GM12878 (cell line): ENCODE data around the gene MYRFL. TPM values are rescaled to one million over a fixed set of nuclear protein-coding genes. Genes with fewer than 3 reads are reported as not detected.

Experiments used
- ATAC-seq: fragments of 200-7000 bp; cut with Tn5 transposase; 3 replicates; pipeline ENCODE4 v1.9.1; 2020; ENCODE audit warnings: mild to moderate bottlenecking, moderate library complexity
- BruUV-seq: library from RNA; stranded (reverse); fragments of 400-500 nt; replicated peaks from 2 replicates; lab custom pipeline; 2021; lab: Mats Ljungman, UMichigan
- CTCF ChIA-PET: fragments of 300-600 bp; sonication (Branson Sonifier 250); formaldehyde crosslinking; extraction: SDS; loops from one replicate; lab custom pipeline; 2021; ENCODE audit warnings: inconsistent platforms; lab: Yijun Ruan, JAX
- POLR2A ChIA-PET: fragments of 350-600 bp; formaldehyde crosslinking; extraction: SDS; loops from one replicate; lab custom pipeline; 2021; ENCODE audit warnings: inconsistent platforms; lab: Charles Lee
- RAD21 ChIA-PET: fragments of 300-600 bp; sonication (Branson Sonifier 250); formaldehyde crosslinking; loops from one replicate; lab custom pipeline; 2023; ENCODE audit warnings: antibody characterized with exemption; ENCODE audit not compliant: unreplicated experiment; lab: Charles Lee
- SMC1A ChIA-PET: fragments of 300-600 bp; sonication (Branson Sonifier 250); formaldehyde crosslinking; loops from one replicate; lab custom pipeline; 2023; ENCODE audit not compliant: unreplicated experiment, uncharacterized antibody; lab: Charles Lee
- DNase-seq: peaks from one replicate; pipeline ENCODE4 v3.0.0-alpha.2; 2011; ENCODE audit warnings: low read depth, low spot score
- FAIRE-seq: peaks from 3 replicates; lab custom pipeline; 2011; peaks lifted over from hg19 to GRCh38; lab: Jason Lieb, UNC
- H2AFZ ChIP-seq: 2 replicates; pipeline ENCODE4 v1.6.0; 2011; ENCODE audit warnings: low read depth, low read length, control low read depth; ENCODE audit not compliant: control insufficient read depth
- H3K27ac ChIP-seq: 2 replicates; pipeline ENCODE4 v1.5.1; 2011; ENCODE audit warnings: control low read depth; ENCODE audit not compliant: control insufficient read depth, insufficient read depth
- H3K27me3 ChIP-seq, 2 experiments: replicated peaks in 1 of 2; 2 replicates each; pipeline versions ENCODE4 v1.6.0 to v1.6.1; 2011; ENCODE audit warnings: low read length in 1 of 2; ENCODE audit not compliant: control insufficient read depth in 2 of 2, insufficient read depth in 2 of 2
- H3K36me3 ChIP-seq, 2 experiments: 2 replicates each; pipeline ENCODE4 v1.5.1; 2011; ENCODE audit warnings: low read length in 1 of 2; ENCODE audit not compliant: control insufficient read depth in 2 of 2, insufficient read depth in 2 of 2
- H3K4me1 ChIP-seq: 2 replicates; pipeline ENCODE4 v1.6.1; 2011; ENCODE audit warnings: mild to moderate bottlenecking, low read length, moderate library complexity, mixed read lengths; ENCODE audit not compliant: control insufficient read depth, insufficient read depth
- H3K4me2 ChIP-seq: 2 replicates; pipeline ENCODE4 v1.6.0; 2011; ENCODE audit warnings: control low read depth; ENCODE audit not compliant: control insufficient read depth, insufficient read depth
- H3K4me3 ChIP-seq: fragments of 200-600 bp; sonication (generic); 2 replicates; pipeline ENCODE4 v1.5.1; 2016
- H3K79me2 ChIP-seq: 2 replicates; pipeline ENCODE4 v1.6.0; 2011; ENCODE audit warnings: low read length; ENCODE audit not compliant: control insufficient read depth, insufficient read depth
- H3K9ac ChIP-seq: 2 replicates; pipeline ENCODE4 v1.8.0; 2011; ENCODE audit warnings: low read length, control low read depth, mixed read lengths; ENCODE audit not compliant: control insufficient read depth, insufficient read depth
- H3K9me3 ChIP-seq: replicated peaks from 3 replicates; pipeline ENCODE4 v1.5.1; 2011; ENCODE audit warnings: mild to moderate bottlenecking, low read length; ENCODE audit not compliant: control insufficient read depth, insufficient read depth
- H4K20me1 ChIP-seq: 2 replicates; pipeline ENCODE4 v1.6.0; 2011; ENCODE audit not compliant: control insufficient read depth, insufficient read depth
- ATF7 ChIP-seq: fragments of 450-650 bp; IDR thresholded peaks from 2 replicates; pipeline ENCODE4 v1.6.1; 2016; ENCODE audit warnings: low read depth, mild to moderate bottlenecking
- E4F1 ChIP-seq: fragments of 450-650 bp; IDR thresholded peaks from 2 replicates; pipeline ENCODE4 v1.6.1; 2018; ENCODE audit warnings: borderline replicate concordance, mild to moderate bottlenecking; ENCODE audit not compliant: partially characterized antibody
- KAT2A ChIP-seq: conservative IDR thresholded peaks from 2 replicates; pipeline ENCODE4 v1.6.1; 2011; ENCODE audit warnings: low read depth, low read length; ENCODE audit not compliant: control insufficient read depth
- KLF5 ChIP-seq: fragments of 450-650 bp; IDR thresholded peaks from 2 replicates; pipeline ENCODE4 v1.6.1; 2014; ENCODE audit warnings: mild to moderate bottlenecking; ENCODE audit not compliant: partially characterized antibody
- NKRF ChIP-seq: fragments of 450-650 bp; conservative IDR thresholded peaks from 2 replicates; pipeline ENCODE4 v1.6.1; 2017; ENCODE audit warnings: mild to moderate bottlenecking, moderate library complexity
- NR2F1 ChIP-seq: fragments of 450-650 bp; conservative IDR thresholded peaks from 2 replicates; pipeline ENCODE4 v1.6.1; 2017; ENCODE audit warnings: mild to moderate bottlenecking
- PBX3 ChIP-seq: IDR thresholded peaks from 2 replicates; pipeline ENCODE4 v1.6.1; 2011; ENCODE audit warnings: mild to moderate bottlenecking, low read depth, low read length, moderate library complexity; ENCODE audit not compliant: insufficient replicate concordance
- SIX5 ChIP-seq: IDR thresholded peaks from 2 replicates; pipeline ENCODE4 v1.6.1; 2011; ENCODE audit warnings: mild to moderate bottlenecking, low read depth, low read length, moderate library complexity; ENCODE audit not compliant: severe bottlenecking
- WRNIP1 ChIP-seq: IDR thresholded peaks from 2 replicates; pipeline ENCODE4 v1.6.1; 2011; ENCODE audit warnings: low read depth, low read length, improper control_type of control experiment, borderline replicate concordance
- ZBTB4 ChIP-seq: fragments of 450-650 bp; formaldehyde crosslinking; IDR thresholded peaks from 2 replicates; pipeline ENCODE4 v1.4.0; 2022; ENCODE audit warnings: mild to moderate bottlenecking, moderate library complexity
- ZNF207 ChIP-seq: fragments of 450-650 bp; IDR thresholded peaks from 2 replicates; pipeline ENCODE4 v1.6.1; 2014; ENCODE audit warnings: antibody characterized with exemption, mild to moderate bottlenecking, borderline replicate concordance
- ZNF24 ChIP-seq: fragments of 450-650 bp; IDR thresholded peaks from 2 replicates; pipeline ENCODE4 v1.6.1; 2017; ENCODE audit warnings: antibody characterized with exemption, mild to moderate bottlenecking
- WGBS: methylation state at CpG from one replicate; pipeline ENCODE4 v1.1.6; 2016; ENCODE audit warnings: low lambda C conversion rate; ENCODE audit not compliant: insufficient replicate concordance, insufficient coverage; ENCODE audit errors: missing lambda C conversion rate; 5-methylcytosine and 5-hydroxymethylcytosine counted together
- in situ Hi-C: fragments of 300-500 bp; cut with MboI; formaldehyde crosslinking; loops from 9 replicates; pipeline ENCODE4 v1.14.3; 2018; ENCODE audit warnings: mixed read lengths
- intact Hi-C: fragments of 100-400 bp; cut with micrococcal nuclease; formaldehyde crosslinking; loops from one replicate; pipeline ENCODE4 v1.14.2; 2022; ENCODE audit not compliant: unreplicated experiment
- polyA plus RNA-seq, 11 experiments: library from polyadenylated mRNA; depleted of rRNA in 4 of 11; unstranded in 6 of 11; stranded (reverse) in 5 of 11; fragments of >200 nt; fragmentation: Nextera tagmentation in 4 of 11; fragmentation: Illumina TruSeq in 1 of 11; extraction: Ambion mirVana in 4 of 11; extraction: Trizol in 1 of 11; gene quantifications; 1 replicate in 1 of 11; 2 replicates in 10 of 11; pipeline versions ENCODE4 v1.2.1 to v1.2.3, GENCODE V29; 2011 to 2016; ENCODE audit warnings: inconsistent platforms in 2 of 11, missing spikeins in 2 of 11, low read depth in 1 of 11
- total RNA-seq, 4 experiments: library from RNA; depleted of rRNA in 3 of 4; stranded (reverse); fragments of >200 nt in 3 of 4; fragmentation: Illumina TruSeq in 1 of 4; extraction: Trizol in 1 of 4; gene quantifications; 2 replicates each; pipeline versions ENCODE4 v1.2.1 to v1.2.3, GENCODE V29; 2013 to 2021

Gene MYRFL
- total and polyA plus RNA-seq, 10 of the 15 experiments (the other 5 are each of a cell fraction or from before 2014, with no cell fraction given): 0.24 to 1.8 (median 0.64) TPM

- no peak for TF ChIP-seq NR2F1
- no peak for TF ChIP-seq KLF5
These were observed 73.2 kb downstream of the MYRFL start (continued) for GRCh38 chr12:69898236-69898635.

- Histone ChIP-seq H3K79me2 (no peaks in the 10 kb centered on the region), H4K20me1 (no peaks in the 10 kb centered on the region), H3K9ac (no peak overlapping the region), H3K9me3 (no peaks in the 10 kb centered on the region), H2AFZ (no peak overlapping the region), H3K4me1 (no peaks in the 10 kb centered on the region), H3K27me3 (no peaks in the 10 kb centered on the region), H3K4me3 (no peak overlapping the region), H3K27ac (no peak overlapping the region), H3K36me3 (no peaks in the 10 kb centered on the region), H3K4me2 (no peak overlapping the region)
- ChIA-PET SMC1A (interaction anchor here (0.8 to 2.9 kb wide), 23 partner anchors 8 to 831 kb away, joined by 3 to 44 read pairs (median 4); no protein-coding TSS in a partner anchor), CTCF (interaction anchor here (0.5 to 5.5 kb wide), 34 partner anchors 8 to 830 kb away, joined by 3 to 80 read pairs (median 4); no protein-coding TSS in a partner anchor), RAD21 (interaction anchor here (0.8 to 3.9 kb wide), 9 partner anchors 8 to 820 kb away, joined by 3 to 34 read pairs (median 5); no protein-coding TSS in a partner anchor), POLR2A (no interaction called here)
- no TSS peak for BruUV-seq
- peak; percentile 88 for ATAC-seq
- no peak for FAIRE-seq
- in situ Hi-C loops (no loop called here), intact Hi-C loops (loop anchor here (1.0 to 2.0 kb wide), 2 partner anchors 150 to 677 kb away; no protein-coding TSS in a partner anchor)
- WGBS: 6% methylated on average over 4 of the region's 4 CpGs
- DNase-seq: no peak
- TF ChIP-seq ZNF24: no peak
- no peak for TF ChIP-seq WRNIP1
- TF ChIP-seq E4F1: no peak
- TF ChIP-seq ATF7: no peak
- no peak for TF ChIP-seq ZBTB4 (CRISPR knock-in tag)
- TF ChIP-seq SIX5: no peak
- TF ChIP-seq NKRF: no peak
- no peak for TF ChIP-seq KAT2A
- no peak for TF ChIP-seq ZNF207
- no peak for TF ChIP-seq PBX3
These were observed 75.7 kb downstream of the MYRFL start for GRCh38 chr12:69900720-69901131.
